ENCODE measurements around the gene MNDA.

DNA sequence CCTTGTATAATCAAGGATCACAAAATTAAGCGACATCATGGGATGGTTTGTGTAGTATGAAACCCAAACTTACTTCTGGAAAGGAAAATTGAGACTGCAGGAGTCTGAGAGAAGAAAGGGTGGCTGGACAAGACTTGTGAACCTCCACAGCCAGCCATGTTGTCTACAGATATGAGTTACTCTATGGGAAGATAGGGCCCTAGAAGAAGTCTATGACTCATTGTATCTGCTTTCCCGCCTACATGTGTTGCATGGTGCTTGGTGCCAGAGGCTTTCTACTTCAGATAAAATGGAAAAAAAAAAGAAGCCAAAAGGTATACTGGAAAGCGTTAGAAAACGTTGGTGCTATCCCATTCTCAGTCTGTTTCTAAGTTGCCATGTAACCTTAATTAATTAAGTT lies 31.5 kb upstream of the MNDA start:
- TF ChIP-seq POLR2A (IDR thresholded peaks at IDR 0.05; ENCODE audit: low read length) (no peak), GATA1 (IDR thresholded peaks at IDR 0.05; ENCODE audit: low read depth, low read length) (no peak)

Measured in erythroblast (primary cell).